LNCaP clone FGC (cell line): ENCODE measurements around the gene CCND3.
A peak's percentile ranks its signal among the peaks of the same experiment; 100 is the strongest.

Source experiments
- DNase-seq: peaks from one replicate; pipeline ENCODE4 v3.0.0-alpha.2; 2011; ENCODE audit warnings: low read depth
- H3K4me3 ChIP-seq: 2 replicates; pipeline ENCODE4 v1.5.1; 2011; ENCODE audit warnings: mild to moderate bottlenecking, low read depth, low read length, control low read depth
- CTCF ChIP-seq: IDR thresholded peaks from 2 replicates; pipeline ENCODE4 v1.5.1; 2012; ENCODE audit warnings: mild to moderate bottlenecking; ENCODE audit not compliant: control insufficient read depth, insufficient read depth; ENCODE audit errors: extremely low read depth

CCND3 gene

GRCh38 chr6:41939176-41939847, 2.3 kb downstream of the CCND3 start:
- H3K4me3 ChIP-seq = no peak overlapping the region
- no peak for DNase-seq
- no peak for TF ChIP-seq CTCF

GRCh38 chr6:41938590-41939175, 2.9 kb downstream of the CCND3 start:
- no peak for DNase-seq
- no peak for TF ChIP-seq CTCF
- no peak overlapping the region for H3K4me3 ChIP-seq

- TF ChIP-seq CTCF = no peak
- no peak overlapping the region for H3K4me3 ChIP-seq
- no peak for DNase-seq
These were observed 3.6 kb downstream of the CCND3 start for GRCh38 chr6:41937861-41938574.

GRCh38 chr6:41937472-41937860, 4.1 kb downstream of the CCND3 start:
- H3K4me3 ChIP-seq = no peak overlapping the region
- no peak for TF ChIP-seq CTCF

GRCh38 chr6:41936073-41936837, 5.4 kb downstream of the CCND3 start:
- peak; percentile 80 for TF ChIP-seq CTCF

More at GRCh38 chr6:41937472-41937860, 4.1 kb downstream of the CCND3 start:
- DNase-seq = no peak

GRCh38 chr6:41935685-41936072, 5.9 kb downstream of the CCND3 start:
- no peak for TF ChIP-seq CTCF
- H3K4me3 ChIP-seq = no peak overlapping the region
- no peak for DNase-seq

More at GRCh38 chr6:41936073-41936837, 5.4 kb downstream of the CCND3 start:
- peak; percentile 79 for DNase-seq
- no peak overlapping the region for H3K4me3 ChIP-seq
